ENCODE measurements around the gene CHSY3. TPM values are rescaled to one million over a fixed set of nuclear protein-coding genes. Genes with fewer than 3 reads are reported as not detected.
A peak's percentile ranks its signal among the peaks of the same experiment; 100 is the strongest.
"Not testable (repeated sequence)": the region's sequence is repeated elsewhere in the genome, so short reads cannot be mapped to it uniquely, and the experiment has no call there.

The CHSY3 gene
- total RNA-seq, 4 donors from 2014 or later: 1.7 to 5.6 (median 4.0) TPM

DNA sequence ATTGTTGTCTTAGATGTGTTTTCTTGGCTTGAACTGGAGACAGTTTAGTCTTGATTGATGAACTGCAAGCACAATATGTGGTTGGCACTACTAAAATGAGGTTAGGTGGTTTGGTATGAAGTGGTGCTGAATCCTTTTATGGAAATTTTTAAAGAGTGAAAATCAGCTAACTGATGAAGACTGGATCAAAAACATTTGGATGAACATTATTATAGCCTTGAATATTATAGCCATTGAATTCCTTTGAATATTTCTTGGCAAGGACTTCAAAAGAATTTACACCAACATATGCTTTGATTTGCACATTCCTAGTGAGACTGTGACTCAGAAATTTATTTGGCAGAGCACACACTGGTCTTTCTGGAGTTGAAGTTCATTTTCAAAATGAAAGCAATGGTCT lies 318.3 kb downstream of the CHSY3 start:
- H3K9me3 ChIP-seq: no peaks in the 10 kb centered on the region

DNA sequence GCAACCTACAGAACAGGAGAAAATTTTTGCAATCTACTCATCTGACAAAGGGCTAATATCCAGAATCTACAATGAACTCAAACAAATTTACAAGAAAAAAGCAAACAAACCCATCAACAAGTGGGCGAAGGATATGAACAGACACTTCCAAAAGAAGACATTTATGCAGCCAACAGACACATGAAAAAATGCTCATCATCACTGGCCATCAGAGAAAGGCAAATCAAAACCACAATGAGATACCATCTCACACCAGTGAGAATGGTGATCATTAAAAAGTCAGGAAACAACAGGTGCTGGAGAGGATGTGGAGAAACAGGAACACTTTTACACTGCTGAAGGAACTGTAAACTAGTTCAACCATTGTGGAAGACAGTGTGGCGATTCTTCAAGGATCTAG lies 322.3 kb downstream of the CHSY3 start:
- WGBS, 2 donors: 91 to 97% methylated on average over 2 of the region's 2 CpGs

More for the DNA sequence above, 318.3 kb downstream of the CHSY3 start:
- H3K36me3 ChIP-seq: no peaks in the 10 kb centered on the region
- H3K27ac ChIP-seq: no peak overlapping the region
- no peaks in the 10 kb centered on the region for H3K4me1 ChIP-seq
- no peaks in the 10 kb centered on the region for H3K27me3 ChIP-seq
- no peak overlapping the region for H3K4me3 ChIP-seq (replicated peaks in 1 of 3)
- intact Hi-C loops (cut with DNase I): no loop called here
- TF ChIP-seq, protein P1, sequence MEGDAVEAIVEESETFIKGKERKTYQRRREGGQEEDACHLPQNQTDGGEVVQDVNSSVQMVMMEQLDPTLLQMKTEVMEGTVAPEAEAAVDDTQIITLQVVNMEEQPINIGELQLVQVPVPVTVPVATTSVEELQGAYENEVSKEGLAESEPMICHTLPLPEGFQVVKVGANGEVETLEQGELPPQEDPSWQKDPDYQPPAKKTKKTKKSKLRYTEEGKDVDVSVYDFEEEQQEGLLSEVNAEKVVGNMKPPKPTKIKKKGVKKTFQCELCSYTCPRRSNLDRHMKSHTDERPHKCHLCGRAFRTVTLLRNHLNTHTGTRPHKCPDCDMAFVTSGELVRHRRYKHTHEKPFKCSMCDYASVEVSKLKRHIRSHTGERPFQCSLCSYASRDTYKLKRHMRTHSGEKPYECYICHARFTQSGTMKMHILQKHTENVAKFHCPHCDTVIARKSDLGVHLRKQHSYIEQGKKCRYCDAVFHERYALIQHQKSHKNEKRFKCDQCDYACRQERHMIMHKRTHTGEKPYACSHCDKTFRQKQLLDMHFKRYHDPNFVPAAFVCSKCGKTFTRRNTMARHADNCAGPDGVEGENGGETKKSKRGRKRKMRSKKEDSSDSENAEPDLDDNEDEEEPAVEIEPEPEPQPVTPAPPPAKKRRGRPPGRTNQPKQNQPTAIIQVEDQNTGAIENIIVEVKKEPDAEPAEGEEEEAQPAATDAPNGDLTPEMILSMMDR (IDR thresholded peaks at IDR 0.05): no peak
- TF ChIP-seq POLR2A (IDR thresholded peaks at IDR 0.05): no peak
- no peak for DNase-seq

DNA sequence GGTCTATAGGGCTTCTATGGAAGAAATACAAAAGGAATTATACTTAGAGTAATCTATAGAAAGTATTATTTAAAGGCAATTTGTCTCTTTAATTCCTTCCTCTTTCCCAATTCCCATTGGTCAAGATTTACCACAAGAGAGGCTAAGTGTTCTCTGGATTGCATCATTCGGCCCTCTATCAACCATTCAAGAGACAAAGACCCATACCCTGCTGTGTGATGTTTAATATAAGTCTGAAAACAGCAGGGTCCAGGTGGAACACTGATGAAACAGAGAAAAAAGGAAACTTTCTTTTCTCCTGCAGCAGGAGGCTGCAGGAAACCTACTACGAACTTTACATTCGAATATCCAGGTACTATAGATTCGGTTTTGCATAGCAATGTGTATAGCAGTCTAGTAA lies 323.4 kb downstream of the CHSY3 start:
- no peaks in the 10 kb centered on the region for H3K36me3 ChIP-seq
- no peaks in the 10 kb centered on the region for H3K4me1 ChIP-seq
- 79 to 84% methylated on average over 4 of the region's 4 CpGs for WGBS, 2 donors
- no peak for DNase-seq
- H3K27me3 ChIP-seq: no peaks in the 10 kb centered on the region
- TF ChIP-seq, protein P1 (IDR thresholded peaks at IDR 0.05): no peak
- no peak for TF ChIP-seq POLR2A (IDR thresholded peaks at IDR 0.05)
- no peaks in the 10 kb centered on the region for H3K9me3 ChIP-seq
- intact Hi-C loops (cut with DNase I): no loop called here
- no peak overlapping the region for H3K27ac ChIP-seq
- no peak overlapping the region for H3K4me3 ChIP-seq (replicated peaks in 1 of 3)

More for the DNA sequence above, 322.3 kb downstream of the CHSY3 start:
- intact Hi-C loops (cut with DNase I); H3K36me3 ChIP-seq; DNase-seq; H3K4me1 ChIP-seq; H3K4me3 ChIP-seq (replicated peaks in 1 of 3); H3K9me3 ChIP-seq; H3K27ac ChIP-seq; H3K27me3 ChIP-seq: not testable (repeated sequence)

DNA sequence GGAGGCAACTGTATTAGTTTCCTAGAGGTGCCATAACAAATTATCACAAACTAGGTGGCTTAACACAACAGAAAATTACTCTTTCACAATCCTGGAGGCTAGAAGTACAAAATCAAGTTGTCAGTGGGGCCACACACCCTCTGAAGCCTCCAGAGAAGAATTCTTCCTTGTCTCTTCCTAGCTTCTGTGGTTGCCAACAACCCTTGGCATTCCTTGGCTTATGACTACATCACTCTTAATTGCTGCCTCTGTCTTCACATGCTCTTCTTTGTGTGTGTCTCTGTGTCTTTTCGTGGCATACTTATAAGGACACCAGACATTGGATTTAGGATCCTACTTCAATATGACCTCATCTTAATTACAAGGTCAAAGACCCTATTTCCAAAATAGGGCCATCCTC lies 327.5 kb downstream of the CHSY3 start:
- no peaks in the 10 kb centered on the region for H3K27me3 ChIP-seq
- DNase-seq: no peak
- 67 to 71% methylated on average over 1 of the region's 1 CpG for WGBS, 2 donors
- no peak for TF ChIP-seq POLR2A (IDR thresholded peaks at IDR 0.05)
- no peaks in the 10 kb centered on the region for H3K36me3 ChIP-seq
- H3K4me3 ChIP-seq (replicated peaks in 1 of 3): no peak overlapping the region
- H3K9me3 ChIP-seq: no peaks in the 10 kb centered on the region
- H3K27ac ChIP-seq: no peak overlapping the region
- H3K4me1 ChIP-seq: no peaks in the 10 kb centered on the region
- intact Hi-C loops (cut with DNase I): no loop called here

DNA sequence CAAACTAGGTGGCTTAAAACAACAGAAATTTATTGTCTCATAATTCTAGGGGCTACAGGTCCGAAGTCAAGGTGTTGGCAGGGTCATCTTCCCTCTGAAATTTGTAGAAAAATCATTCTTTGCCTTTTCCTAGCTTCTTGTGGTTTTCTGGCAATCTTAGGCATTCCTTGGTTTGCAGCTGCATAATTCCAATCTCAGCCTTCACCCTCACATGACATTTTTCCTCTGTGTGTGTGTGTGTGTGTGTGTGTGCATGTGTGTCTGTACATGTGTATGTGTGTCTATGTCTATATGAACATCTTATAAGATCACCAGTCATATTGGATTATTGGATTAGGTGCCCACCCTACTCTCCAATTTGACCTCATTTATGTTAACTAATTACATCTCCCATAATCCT lies 330.6 kb downstream of the CHSY3 start:
- Histone ChIP-seq H3K36me3 (no peaks in the 10 kb centered on the region), H3K4me3 (replicated peaks in 1 of 3) (no peak overlapping the region), H3K27me3 (no peaks in the 10 kb centered on the region), H3K4me1 (no peaks in the 10 kb centered on the region), H3K27ac (no peak overlapping the region), H3K9me3 (no peaks in the 10 kb centered on the region)
- DNase-seq: no peak
- intact Hi-C loops (cut with DNase I): no loop called here
- TF ChIP-seq, protein P1 (IDR thresholded peaks at IDR 0.05): no peak
- TF ChIP-seq POLR2A (IDR thresholded peaks at IDR 0.05): no peak
- WGBS, 2 donors: 57 to 88% methylated on average over 1 of the region's 1 CpG

Small RNA genes within 50 kb of the gene (small RNA-seq; reads per million reads assigned to genes)
- gene RNA5SP191: 1.0 reads per million, percentile 15 among the genes with 10 or more reads in this experiment
- not detected for gene RNU6ATAC10P

Other genes with a start within 250 kb of the CHSY3 start
- gene MINAR2, start 156.4 kb upstream of the CHSY3 start, total RNA-seq: not detected